HG03439 (cell line): ENCODE measurements around the gene AASS.
"Not testable (repeated sequence)": the region's sequence is repeated elsewhere in the genome, so short reads cannot be mapped to it uniquely, and the experiment has no call there.

Source experiments
- ATAC-seq: cut with Tn5 transposase; IDR thresholded peaks from one replicate; pipeline ENCODE4 v1.9.1; 2021; ENCODE audit warnings: mild to moderate bottlenecking, moderate library complexity; ENCODE audit not compliant: unreplicated experiment

Gene AASS

DNA sequence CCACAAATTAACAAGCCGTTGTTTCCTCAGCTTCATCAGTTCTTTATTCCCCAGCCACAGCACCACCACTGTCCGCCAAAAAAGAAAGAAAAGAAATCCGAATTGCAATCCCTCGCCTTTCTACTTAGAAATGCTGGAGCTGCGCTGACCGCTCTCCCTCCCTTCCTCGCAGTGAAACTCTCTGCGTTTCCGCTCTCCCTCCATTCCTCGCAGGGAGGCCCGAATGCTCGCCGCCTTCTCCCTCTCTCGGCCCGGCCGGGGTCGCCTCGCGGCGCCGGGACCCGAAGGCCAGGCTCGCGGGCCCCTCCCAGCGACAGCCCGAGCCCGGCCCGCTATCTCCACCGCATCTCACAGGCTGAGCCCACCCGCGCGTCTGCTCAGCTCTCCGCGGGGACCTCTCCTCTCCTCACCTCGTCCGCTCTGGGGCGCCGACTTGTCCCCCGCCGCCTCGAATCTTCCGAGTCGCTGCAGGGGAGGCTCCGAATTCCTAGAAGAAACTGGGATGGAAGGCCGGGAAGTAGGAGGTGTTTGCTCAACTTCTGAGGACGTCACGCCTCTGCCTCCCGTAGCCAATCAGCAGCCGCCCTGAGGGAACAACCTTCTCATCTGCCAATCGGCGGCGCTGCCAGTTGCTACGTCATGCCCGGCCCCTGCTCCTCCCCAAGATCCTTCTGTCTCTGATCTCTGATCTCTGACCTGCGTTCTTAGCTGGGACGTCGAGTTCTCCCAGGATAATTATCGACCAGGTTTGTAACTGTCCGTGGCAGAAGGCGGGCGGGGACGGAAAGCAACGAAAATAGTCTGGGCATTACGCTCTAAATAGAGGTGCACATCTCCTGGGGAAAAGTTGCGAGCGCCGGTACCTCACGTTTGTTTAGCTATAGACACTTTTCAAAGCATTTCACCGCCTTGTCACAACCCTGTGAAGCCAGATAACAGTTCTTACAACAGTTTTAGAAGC lies at the start of gene AASS:
AASS (minus strand) TSS at position 499 of the 961 bp plus-strand sequence. CDS start 10,523 bp downstream, outside the sequence.
- ATAC-seq, result peak; percentile 100

- no peak for ATAC-seq
Observed at GRCh38 chr7:122188785-122189184, 44.7 kb upstream of the AASS start.

DNA sequence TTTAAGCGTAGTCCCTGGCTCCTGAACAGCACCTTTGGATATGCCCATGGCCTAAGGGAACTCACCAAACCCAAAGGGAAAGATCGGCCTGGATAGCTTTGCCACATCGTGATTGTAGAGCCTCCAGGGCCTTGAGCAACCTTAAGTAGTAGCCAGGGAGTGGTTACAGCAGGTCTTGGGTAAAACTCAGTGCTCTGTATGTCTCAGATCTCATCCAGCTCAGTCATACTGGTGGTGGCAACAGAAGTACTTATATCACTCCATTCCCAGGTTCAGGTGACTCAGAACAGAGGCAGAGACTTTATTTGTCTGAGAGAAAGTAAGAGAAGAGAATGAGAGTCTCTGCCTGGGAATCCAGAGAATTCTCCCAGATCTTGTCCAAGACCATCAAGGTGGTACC lies 39.1 kb upstream of the AASS start:
- no peak for ATAC-seq

DNA sequence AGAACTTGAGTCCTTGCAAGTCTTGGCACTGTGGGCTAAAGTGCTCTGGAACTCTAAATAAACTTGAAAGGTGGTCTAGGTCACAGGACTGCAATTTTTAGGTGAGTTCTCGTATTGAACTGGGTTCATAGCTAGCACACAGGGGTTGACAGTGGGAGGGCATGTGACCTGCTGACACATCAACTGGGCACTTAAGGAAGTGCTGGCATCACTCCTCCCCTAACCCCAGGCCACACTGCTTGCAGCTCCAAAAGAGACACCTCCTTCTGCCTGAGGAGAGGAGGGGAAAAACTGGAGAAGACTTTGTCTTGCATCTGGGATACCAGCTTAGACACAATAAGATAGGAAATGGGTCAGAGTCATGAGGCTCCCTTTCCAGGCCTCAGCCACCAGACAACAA lies 38.0 kb upstream of the AASS start:
- no peak for ATAC-seq

DNA sequence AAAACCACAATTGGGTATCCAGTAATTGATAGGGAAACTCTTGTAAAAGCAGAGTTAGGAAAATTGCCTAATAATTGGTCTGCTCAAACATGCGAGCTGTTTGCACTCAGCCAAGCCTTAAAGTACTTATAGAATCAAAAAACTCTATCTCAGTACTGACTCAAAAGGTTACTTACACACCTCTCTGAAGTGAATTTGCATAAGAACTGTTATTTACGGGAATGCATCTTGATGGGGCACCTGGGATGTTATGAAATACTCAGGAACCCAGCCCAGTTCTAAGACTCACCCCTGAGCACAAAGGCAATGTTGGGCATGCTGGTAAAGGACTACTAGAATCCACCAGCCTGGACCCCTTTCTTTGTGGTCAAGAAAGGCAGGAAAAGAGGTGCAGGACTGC lies 28.1 kb upstream of the AASS start:
- not testable (repeated sequence) for ATAC-seq

DNA sequence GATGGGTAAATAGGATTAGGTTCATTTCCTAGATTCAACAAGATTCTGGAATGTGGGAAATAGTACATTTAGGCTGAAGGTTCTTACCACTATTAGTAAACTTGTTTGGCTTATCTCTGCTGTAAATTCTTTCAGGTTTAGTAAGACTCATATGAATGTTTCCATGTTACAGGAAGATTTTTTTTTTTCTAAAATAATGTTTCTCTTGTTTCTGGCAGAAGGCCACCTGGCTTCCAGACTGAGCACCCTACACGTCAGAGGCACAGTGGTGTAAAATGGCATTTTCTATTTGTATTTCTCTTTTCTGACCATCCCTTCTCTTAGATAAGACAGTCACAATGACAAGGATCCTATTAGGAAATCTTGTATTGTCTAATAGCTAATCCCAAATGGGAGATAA lies 22.7 kb upstream of the AASS start:
- ATAC-seq, result no peak

DNA sequence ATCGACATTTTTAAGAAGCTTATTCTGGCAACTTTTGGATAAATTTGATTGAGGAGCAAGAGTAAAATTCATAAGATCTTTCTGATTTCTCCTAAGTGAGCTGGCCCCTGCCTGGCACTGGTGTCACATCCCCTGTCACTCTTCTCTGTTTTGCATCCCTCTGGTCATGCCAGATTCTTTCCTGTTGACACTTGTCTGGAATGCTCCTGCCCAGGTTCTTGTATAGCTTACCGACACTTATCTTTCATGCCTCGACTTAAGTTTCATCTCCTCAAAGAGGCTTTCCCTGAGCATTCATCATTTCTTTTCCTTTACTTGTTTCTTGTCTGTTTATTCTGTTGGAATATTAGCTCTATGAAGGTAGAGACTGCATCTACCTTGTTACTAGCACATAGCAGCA lies 22.2 kb upstream of the AASS start:
- ATAC-seq, result no peak

- no peak for ATAC-seq
Observed at GRCh38 chr7:122161628-122162027, 17.6 kb upstream of the AASS start.

- no peak for ATAC-seq
Observed at GRCh38 chr7:122155566-122155965, 11.5 kb upstream of the AASS start.

DNA sequence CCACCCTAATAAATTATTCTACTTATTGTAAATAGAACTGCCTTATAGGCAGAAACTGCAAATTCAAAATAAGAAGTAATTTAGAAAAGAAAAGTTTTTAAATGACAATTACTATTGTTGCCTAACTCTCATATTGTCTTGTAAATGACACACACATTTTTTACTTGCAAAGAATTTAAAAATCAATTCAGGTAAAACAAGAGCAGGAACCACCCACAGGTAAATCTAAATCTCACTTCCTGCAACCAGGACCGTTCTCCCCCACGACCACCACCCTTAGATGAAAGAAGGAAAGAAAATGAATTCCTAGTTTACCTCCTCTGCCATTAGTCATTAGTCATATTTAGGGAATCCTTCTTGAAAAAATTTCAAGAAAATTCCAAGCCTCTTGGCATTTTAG lies 4.8 kb upstream of the AASS start:
- no peak for ATAC-seq

DNA sequence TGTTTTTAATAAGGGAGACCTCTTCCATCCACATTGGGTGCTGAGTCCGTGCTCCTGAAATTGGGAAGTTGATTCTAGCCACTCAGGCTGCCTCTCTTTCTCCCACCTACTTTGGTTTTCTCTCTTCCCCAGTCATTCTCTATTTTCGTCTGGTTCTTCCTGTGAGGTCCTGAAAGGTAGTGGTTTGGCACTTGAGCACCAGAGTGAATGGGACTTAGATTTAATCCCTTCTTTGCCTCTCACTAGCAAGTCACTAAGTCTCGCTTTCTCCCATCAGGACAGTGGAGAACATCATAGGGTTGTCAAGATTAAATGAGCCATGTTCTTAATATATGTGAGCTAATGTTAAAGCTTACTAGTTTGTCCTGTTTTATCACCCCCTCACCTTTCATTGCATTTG lies 4.0 kb upstream of the AASS start:
- ATAC-seq, result no peak

GRCh38 chr7:122145937-122146645 lies 2.0 kb upstream of the AASS start:
- no peak for ATAC-seq

DNA sequence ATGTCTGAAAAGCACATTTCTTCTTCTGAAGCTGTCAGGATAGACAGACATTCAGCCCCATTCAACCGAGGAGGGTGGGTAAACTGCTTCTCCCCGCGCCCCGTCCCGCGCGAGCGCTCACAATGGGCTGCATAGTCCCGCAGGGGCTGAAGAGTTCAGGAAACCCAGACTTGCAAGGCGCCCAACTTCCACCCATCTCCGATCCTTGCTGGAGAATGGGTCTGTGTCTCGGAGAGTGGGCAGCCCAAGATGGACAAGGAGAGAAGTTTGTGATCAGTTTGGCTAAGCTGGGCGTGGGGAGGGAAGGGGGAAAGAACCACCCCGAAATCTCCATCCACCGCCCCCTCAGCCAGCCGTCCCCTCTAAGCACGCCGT lies 686 bp downstream of the AASS start:
- ATAC-seq, result no peak

- ATAC-seq, result no peak
Observed at GRCh38 chr7:122140918-122141317, 3.1 kb downstream of the AASS start.

DNA sequence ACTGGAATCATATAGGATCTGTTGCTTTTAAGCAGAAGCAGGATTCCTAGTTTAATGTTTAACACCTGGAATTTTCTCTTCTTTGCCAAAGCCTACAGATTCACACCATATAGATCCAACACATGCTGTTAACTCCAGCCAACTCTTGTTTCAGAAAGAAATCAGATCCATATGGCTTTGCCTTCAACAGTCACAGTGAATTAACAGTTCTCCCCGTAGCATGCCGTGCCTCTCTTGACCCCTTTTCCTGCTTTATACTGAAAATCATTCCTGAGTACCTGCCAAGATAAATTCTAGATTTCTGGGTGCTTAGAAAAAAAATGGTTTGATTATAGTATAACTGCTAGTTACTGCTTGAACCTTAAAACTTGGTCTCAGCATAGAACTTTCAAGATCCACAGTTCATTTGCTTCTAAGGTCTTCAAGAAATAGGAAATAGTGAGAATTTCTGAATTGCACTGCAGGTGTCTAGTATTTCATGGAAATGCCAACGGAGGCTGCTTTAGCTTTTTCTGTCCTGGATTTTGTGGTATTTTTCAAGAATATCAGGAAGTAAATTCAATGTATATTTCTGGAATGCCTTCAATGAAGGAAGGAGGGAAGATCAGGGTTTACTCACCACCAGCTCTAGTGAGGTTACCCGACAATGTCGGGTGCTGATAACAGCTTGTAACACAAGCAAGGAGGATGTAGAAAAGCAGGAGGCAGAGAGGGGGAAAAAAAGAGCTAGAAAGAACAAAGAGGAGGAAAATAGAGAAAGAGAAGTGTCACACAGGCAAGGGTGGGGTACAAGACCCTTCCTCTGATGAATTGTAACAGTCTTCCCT lies 6.6 kb downstream of the AASS start:
- ATAC-seq, result no peak

DNA sequence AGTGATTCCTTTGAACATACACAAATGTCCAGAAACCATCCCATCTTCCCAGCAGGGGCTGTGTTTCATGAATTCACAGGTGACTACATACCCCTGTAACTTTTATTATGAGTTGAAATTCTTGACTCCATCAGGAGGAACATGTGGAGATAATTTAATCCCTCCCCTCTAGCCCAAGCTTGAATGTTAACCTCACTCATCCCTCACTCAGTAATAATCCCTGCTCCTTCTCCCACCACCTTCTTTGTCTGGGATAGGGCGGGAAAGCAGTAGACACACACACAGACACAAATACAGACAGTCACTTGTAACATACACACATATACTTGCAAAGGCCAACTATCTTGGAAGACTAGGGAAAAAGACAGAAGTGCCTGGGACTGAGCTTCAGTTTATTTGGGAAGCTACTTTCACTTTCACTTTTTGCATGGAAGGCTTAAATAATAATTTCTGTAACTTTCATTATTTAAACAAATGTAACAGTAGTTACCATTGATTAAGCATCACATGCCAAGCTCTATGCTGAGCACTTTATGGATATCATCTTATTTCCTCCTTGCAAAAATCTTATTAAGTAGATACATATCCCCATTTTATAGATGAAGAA lies 7.3 kb downstream of the AASS start:
- ATAC-seq, result no peak

DNA sequence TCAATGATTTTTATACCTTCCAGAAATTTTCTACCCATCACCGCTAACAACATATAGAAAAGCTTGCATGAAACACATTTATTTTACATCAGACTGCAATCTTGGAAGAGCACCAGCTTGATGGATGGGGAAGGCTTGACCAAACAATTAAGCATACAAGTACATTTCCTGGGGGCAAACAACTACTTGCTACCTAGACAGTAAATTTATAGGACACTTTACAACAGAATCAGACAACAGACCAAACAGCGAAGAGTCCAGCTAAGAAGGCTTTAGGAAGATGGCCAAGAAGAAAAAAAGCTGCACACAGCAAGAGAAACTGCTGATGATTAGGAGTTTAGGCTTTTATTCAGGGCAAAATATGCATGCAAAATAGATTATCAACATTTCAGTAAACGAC lies 8.0 kb downstream of the AASS start:
- ATAC-seq, result no peak

GRCh38 chr7:122135275-122135674 lies 8.8 kb downstream of the AASS start:
- ATAC-seq, result no peak

DNA sequence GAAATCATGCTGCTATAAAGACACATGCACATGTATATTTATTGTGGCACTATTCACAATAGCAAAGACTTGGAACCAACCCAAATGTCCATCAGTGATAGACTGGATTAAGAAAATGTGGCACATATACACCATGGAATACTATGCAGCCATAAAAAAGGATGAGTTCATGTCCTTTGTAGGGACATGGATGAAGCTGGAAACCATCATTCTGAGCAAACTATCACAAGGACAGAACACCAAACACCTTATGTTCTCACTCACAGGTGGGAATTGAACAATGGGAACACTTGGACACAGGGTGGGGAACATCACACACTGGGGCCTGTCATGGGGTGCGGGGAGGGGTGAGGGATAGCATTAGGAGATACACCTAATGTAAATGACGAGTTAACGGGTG lies 9.3 kb downstream of the AASS start:
- ATAC-seq, result not testable (repeated sequence)

DNA sequence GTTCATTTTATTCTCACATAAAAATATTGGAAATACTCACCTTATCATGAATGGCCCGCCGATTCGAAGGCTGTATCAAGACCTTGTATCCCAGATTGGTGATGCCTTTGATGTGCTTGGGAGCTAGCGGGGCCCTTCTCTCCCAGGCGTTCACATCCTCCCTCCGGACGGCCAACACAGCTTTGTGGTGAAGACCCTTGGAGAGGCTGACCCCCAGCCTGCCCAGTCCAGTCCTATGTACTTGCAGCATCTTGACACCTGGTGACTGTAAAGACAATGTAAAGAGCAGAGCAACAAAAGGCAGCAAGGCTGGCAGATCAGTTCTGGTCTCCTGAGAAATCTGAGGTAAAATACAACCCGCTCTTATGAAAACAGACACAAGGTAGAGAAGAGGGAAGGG lies 10.6 kb downstream of the AASS start:
- ATAC-seq, result no peak

DNA sequence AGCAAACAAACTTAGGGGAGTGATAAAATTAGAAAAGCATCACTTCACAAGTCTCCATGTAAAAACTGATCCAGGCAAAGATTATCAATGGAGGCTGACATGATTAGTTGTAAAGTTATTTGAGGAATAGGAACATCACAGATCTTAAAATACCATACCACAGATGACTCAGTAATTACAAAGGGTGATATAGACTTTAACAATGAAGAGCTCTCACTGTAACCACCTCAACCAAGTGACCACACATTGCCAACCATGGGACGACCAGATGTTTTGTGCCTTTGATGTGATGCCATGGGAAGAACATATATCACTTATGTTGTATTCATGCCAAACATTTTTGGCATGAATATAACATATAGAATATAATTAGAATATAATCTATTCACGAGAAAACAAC lies 11.7 kb downstream of the AASS start:
- no peak for ATAC-seq
